GM12801 (cell line): ENCODE measurements around the gene LAMA2.

ENCODE experiments used
- TF ChIP-seq, protein P1 (sequence below): IDR thresholded peaks from one replicate; pipeline ENCODE4 v1.5.1; 2011; ENCODE audit warnings: control low read depth; ENCODE audit not compliant: insufficient read length; ENCODE audit errors: extremely low read depth

The LAMA2 gene

GRCh38 chr6:129203190-129203900 lies 320.4 kb downstream of the LAMA2 start:
- TF ChIP-seq, protein P1, sequence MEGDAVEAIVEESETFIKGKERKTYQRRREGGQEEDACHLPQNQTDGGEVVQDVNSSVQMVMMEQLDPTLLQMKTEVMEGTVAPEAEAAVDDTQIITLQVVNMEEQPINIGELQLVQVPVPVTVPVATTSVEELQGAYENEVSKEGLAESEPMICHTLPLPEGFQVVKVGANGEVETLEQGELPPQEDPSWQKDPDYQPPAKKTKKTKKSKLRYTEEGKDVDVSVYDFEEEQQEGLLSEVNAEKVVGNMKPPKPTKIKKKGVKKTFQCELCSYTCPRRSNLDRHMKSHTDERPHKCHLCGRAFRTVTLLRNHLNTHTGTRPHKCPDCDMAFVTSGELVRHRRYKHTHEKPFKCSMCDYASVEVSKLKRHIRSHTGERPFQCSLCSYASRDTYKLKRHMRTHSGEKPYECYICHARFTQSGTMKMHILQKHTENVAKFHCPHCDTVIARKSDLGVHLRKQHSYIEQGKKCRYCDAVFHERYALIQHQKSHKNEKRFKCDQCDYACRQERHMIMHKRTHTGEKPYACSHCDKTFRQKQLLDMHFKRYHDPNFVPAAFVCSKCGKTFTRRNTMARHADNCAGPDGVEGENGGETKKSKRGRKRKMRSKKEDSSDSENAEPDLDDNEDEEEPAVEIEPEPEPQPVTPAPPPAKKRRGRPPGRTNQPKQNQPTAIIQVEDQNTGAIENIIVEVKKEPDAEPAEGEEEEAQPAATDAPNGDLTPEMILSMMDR, result no peak

DNA sequence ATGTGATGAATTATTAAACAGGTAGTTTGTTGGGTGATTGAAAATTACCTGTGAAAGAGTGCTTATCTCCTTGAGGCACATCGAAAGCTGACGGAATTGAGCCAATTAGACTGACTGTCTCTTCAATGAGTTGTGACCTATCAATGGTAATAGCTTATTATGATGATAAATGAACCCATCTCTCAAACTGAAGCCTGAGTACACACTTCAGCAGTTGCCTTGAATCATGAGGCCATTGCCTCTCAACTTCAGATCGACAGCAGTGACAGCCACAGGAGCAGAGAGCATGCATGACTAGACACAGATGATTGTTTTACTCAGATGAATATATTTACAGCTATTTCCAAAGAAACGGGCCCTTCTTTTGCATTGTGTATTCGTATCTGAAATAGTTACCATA lies 323.9 kb downstream of the LAMA2 start:
- TF ChIP-seq, protein P1, result no peak

DNA sequence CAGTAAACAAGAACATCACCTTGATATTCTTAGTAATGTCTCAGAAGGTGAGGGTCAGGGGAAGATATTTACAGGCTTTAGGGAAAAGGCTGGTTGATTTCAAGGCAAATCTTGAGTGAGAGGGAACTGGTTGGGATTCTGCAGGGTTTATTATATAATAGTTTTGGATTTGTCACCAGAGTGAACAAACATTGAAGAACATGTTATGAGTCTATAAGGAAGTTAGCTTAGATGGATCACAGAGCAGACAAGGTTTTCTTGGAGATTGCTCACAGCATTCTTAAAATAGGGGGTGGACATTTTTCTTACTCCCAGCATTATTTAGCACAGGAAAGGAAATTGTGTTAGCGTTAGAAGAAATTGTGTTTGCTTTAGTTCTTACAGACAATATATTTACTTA lies 324.9 kb downstream of the LAMA2 start:
- TF ChIP-seq, protein P1, result no peak

- TF ChIP-seq, protein P1, result no peak
Measured at GRCh38 chr6:129208415-129209034, 325.6 kb downstream of the LAMA2 start.

DNA sequence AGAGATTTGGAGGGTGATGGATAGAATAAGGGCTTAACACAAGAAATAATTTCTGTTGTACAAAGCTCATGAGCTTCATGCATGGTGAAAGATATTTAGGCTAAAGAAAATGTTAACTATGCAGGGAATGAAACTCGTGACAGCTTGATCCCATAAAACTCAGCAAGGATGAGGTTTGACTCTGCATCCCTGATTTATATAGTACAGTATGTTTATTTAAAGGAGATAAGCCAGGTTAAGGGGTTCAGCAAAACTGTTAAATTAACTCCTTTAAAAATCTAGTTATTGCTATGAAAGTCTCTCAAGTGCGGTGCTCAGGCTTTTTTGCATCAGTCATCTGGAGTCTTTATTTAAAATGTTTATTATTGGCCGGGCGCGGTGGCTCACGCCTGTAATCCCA lies 326.4 kb downstream of the LAMA2 start:
- TF ChIP-seq, protein P1, result no peak

GRCh38 chr6:129210684-129211083 lies 327.7 kb downstream of the LAMA2 start:
- TF ChIP-seq, protein P1, result no peak

DNA sequence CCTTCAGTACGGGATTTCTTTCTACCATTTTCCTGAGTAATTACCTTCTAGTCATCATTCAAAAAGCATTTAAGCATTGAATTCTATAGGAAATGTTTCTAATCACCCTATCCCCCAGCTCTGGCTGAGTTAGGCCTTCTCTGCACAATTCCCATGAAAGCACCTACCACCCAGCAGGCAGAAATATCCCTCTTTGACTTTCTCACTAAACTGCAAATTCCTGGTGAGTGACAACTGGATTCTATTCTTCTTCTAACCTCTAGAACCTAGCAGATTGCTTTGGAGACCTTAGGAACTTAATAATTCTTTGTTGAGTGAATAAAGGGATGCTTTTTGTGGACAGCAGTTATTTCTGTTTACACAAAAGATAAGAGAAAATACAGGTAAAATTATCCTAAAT lies 328.7 kb downstream of the LAMA2 start:
- TF ChIP-seq, protein P1, result no peak
